Panc1 (cell line): ENCODE measurements around the gene CNOT11. TPM values are rescaled to one million over a fixed set of nuclear protein-coding genes. Genes with fewer than 3 reads are reported as not detected.

ENCODE experiments used
- ATAC-seq: fragments of 200-7000 bp; cut with Tn5 transposase; 2 replicates; pipeline ENCODE4 v1.9.1; 2020; ENCODE audit warnings: mild to moderate bottlenecking, moderate library complexity
- BruUV-seq: library from RNA; stranded (reverse); fragments of 400-500 nt; replicated peaks from 2 replicates; lab custom pipeline; 2021; lab: Mats Ljungman, UMichigan
- CTCF ChIA-PET: fragments of 300-600 bp; sonication (Branson Sonifier 250); formaldehyde crosslinking; loops from one replicate; lab custom pipeline; 2022; ENCODE audit warnings: antibody characterized with exemption; lab: Charles Lee
- POLR2A ChIA-PET: fragments of 300-600 bp; sonication (Branson Sonifier 250); formaldehyde crosslinking; loops from one replicate; lab custom pipeline; 2022; ENCODE audit warnings: antibody characterized with exemption; lab: Charles Lee
- DNase-seq: peaks from one replicate; pipeline ENCODE4 v3.0.0-alpha.2; 2010; ENCODE audit warnings: low read depth, low spot score
- H3K27ac ChIP-seq: 2 replicates; pipeline ENCODE4 v1.5.1; 2011; ENCODE audit warnings: mild to moderate bottlenecking, low read length, inconsistent platforms
- H3K27me3 ChIP-seq: fragments of 200-500 bp; sonication (Bioruptor generic); 2 replicates; pipeline ENCODE4 v1.6.0; 2014; ENCODE audit warnings: low read length, inconsistent platforms; ENCODE audit not compliant: control insufficient read depth, insufficient read depth
- H3K36me3 ChIP-seq: fragments of 200-500 bp; sonication (Bioruptor generic); 2 replicates; pipeline ENCODE4 v1.5.1; 2014; ENCODE audit warnings: inconsistent platforms, mild to moderate bottlenecking, low read length, moderate library complexity; ENCODE audit not compliant: control insufficient read depth, insufficient read depth
- H3K4me1 ChIP-seq: 2 replicates; pipeline ENCODE4 v1.5.1; 2011; ENCODE audit warnings: inconsistent platforms, mild to moderate bottlenecking, low read length, moderate library complexity; ENCODE audit not compliant: control insufficient read depth, insufficient read depth
- H3K4me3 ChIP-seq, 2 experiments: 2 replicates each; pipeline ENCODE4 v1.5.1; 2011 to 2012; ENCODE audit warnings: low read depth in 2 of 2, low read length in 2 of 2, mild to moderate bottlenecking in 2 of 2, inconsistent platforms in 1 of 2, moderate library complexity in 1 of 2
- H3K9me3 ChIP-seq: fragments of 200-500 bp; sonication (Bioruptor generic); 2 replicates; pipeline ENCODE4 v1.5.1; 2014; ENCODE audit warnings: low read depth, mild to moderate bottlenecking, inconsistent platforms, low read length, moderate library complexity; ENCODE audit not compliant: control insufficient read depth, insufficient read depth
- POLR2AphosphoS5 ChIP-seq: IDR thresholded peaks from 2 replicates; pipeline ENCODE4 v1.6.1; 2012; ENCODE audit warnings: mild to moderate bottlenecking, low read depth, low read length, moderate library complexity
- SIN3A ChIP-seq: IDR thresholded peaks from 2 replicates; pipeline ENCODE4 v1.6.1; 2012; ENCODE audit warnings: low read depth, mild to moderate bottlenecking, low read length, moderate library complexity, borderline replicate concordance; ENCODE audit not compliant: insufficient read depth
- TCF7L2 ChIP-seq: IDR thresholded peaks from 2 replicates; pipeline ENCODE4 v1.6.1; 2011; ENCODE audit warnings: mild to moderate bottlenecking, low read depth, low read length, inconsistent platforms
- in situ Hi-C: cut with HindIII; loops from 2 replicates; pipeline ENCODE4 v1.10.0; 2016; ENCODE audit warnings: low sequenced_read_pairs, low pct_unique_long_range_greater_than_20kb
- intact Hi-C: fragments of 100-400 bp; cut with micrococcal nuclease; formaldehyde crosslinking; loops from one replicate; pipeline ENCODE4 v1.10.0; 2022; ENCODE audit not compliant: unreplicated experiment
- total RNA-seq: library from RNA; stranded (reverse); gene quantifications from one replicate; pipeline ENCODE4 v1.2.1, GENCODE V29; 2021; ENCODE audit not compliant: unreplicated experiment
- TF ChIP-seq, protein P1 (sequence below): fragments of 450-650 bp; IDR thresholded peaks from 2 replicates; pipeline ENCODE4 v1.5.1; 2017; ENCODE audit warnings: mild to moderate bottlenecking
- TF ChIP-seq, protein P2 (sequence below), 2 experiments: IDR thresholded peaks; 2 replicates each; pipeline ENCODE4 v1.6.1; 2011 to 2012; ENCODE audit warnings: low read depth in 2 of 2, control low read depth in 1 of 2, low read length in 1 of 2, mild to moderate bottlenecking in 1 of 2, moderate library complexity in 1 of 2; ENCODE audit not compliant: insufficient read depth in 1 of 2

Gene CNOT11
- total RNA-seq, 1 experiment from 2014 or later = 58.3 TPM

DNA sequence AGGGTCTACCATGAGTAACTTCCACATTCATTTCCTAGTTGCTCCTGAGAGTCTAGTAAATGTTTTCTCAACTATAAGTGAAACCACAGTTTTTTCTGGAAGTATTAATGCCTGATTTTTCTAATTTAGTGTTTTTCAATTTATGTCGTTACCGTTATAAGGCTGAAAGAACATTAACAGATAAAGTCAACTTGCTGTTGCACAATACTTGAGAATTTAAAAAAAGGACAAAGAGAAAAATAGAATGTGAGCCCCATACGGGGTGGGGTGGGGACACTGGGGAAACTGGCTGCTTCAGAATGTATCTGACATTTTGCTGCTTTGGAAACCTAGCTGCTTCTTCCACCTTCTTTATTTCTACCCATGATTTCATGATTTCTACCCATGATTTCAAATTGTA lies 26.2 kb downstream of the CNOT11 start:
- intact Hi-C loops = no loop called here
- BruUV-seq = no TSS peak

DNA sequence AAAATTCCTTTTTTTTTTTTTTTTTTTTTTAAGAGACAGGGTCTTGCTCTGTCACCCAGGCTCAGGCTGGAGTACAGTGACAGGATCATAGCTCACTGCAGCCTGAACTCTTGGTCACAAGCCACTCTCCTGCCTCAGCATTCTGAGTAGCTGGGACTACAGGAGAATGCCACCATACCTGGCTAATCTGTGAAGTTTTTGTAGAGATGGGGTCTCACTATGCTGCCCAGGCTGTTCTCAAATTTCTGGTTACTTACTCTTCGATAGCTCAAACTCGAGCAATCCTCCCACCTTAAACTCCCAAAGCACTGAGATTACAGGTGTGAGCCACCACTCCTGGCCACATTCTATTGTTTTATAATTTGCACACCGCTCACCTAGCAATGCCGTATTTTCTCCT lies 28.8 kb downstream of the CNOT11 start:
- Histone ChIP-seq H3K4me3 (no peak overlapping the region), H3K4me1 (no peaks in the 10 kb centered on the region), H3K27ac (no peak overlapping the region), H3K36me3 (peaks cover 22% of the 10 kb centered on the region), H3K9me3 (no peaks in the 10 kb centered on the region), H3K27me3 (no peaks in the 10 kb centered on the region)
- TF ChIP-seq POLR2AphosphoS5 = no peak
- TF ChIP-seq, protein P1, sequence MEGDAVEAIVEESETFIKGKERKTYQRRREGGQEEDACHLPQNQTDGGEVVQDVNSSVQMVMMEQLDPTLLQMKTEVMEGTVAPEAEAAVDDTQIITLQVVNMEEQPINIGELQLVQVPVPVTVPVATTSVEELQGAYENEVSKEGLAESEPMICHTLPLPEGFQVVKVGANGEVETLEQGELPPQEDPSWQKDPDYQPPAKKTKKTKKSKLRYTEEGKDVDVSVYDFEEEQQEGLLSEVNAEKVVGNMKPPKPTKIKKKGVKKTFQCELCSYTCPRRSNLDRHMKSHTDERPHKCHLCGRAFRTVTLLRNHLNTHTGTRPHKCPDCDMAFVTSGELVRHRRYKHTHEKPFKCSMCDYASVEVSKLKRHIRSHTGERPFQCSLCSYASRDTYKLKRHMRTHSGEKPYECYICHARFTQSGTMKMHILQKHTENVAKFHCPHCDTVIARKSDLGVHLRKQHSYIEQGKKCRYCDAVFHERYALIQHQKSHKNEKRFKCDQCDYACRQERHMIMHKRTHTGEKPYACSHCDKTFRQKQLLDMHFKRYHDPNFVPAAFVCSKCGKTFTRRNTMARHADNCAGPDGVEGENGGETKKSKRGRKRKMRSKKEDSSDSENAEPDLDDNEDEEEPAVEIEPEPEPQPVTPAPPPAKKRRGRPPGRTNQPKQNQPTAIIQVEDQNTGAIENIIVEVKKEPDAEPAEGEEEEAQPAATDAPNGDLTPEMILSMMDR = no peak
- TF ChIP-seq, protein P2, sequence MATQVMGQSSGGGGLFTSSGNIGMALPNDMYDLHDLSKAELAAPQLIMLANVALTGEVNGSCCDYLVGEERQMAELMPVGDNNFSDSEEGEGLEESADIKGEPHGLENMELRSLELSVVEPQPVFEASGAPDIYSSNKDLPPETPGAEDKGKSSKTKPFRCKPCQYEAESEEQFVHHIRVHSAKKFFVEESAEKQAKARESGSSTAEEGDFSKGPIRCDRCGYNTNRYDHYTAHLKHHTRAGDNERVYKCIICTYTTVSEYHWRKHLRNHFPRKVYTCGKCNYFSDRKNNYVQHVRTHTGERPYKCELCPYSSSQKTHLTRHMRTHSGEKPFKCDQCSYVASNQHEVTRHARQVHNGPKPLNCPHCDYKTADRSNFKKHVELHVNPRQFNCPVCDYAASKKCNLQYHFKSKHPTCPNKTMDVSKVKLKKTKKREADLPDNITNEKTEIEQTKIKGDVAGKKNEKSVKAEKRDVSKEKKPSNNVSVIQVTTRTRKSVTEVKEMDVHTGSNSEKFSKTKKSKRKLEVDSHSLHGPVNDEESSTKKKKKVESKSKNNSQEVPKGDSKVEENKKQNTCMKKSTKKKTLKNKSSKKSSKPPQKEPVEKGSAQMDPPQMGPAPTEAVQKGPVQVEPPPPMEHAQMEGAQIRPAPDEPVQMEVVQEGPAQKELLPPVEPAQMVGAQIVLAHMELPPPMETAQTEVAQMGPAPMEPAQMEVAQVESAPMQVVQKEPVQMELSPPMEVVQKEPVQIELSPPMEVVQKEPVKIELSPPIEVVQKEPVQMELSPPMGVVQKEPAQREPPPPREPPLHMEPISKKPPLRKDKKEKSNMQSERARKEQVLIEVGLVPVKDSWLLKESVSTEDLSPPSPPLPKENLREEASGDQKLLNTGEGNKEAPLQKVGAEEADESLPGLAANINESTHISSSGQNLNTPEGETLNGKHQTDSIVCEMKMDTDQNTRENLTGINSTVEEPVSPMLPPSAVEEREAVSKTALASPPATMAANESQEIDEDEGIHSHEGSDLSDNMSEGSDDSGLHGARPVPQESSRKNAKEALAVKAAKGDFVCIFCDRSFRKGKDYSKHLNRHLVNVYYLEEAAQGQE (IDR thresholded peaks at IDR 0.05; ENCODE audit: insufficient read depth in 1 of 2, low read depth in 2 of 2, low read length in 1 of 2) = no peak
- TF ChIP-seq SIN3A = no peak
- no peak for TF ChIP-seq TCF7L2
- ATAC-seq = no peak
- ChIA-PET CTCF (no interaction called here), POLR2A (no interaction called here)
- in situ Hi-C loops (no loop called here), intact Hi-C loops (no loop called here)
- no TSS peak for BruUV-seq
- no peak for DNase-seq

More for the DNA sequence above, 26.2 kb downstream of the CNOT11 start:
- H3K4me1 ChIP-seq = no peaks in the 10 kb centered on the region
- H3K27me3 ChIP-seq = no peaks in the 10 kb centered on the region
- no peaks in the 10 kb centered on the region for H3K9me3 ChIP-seq
- TF ChIP-seq SIN3A (no peak), POLR2AphosphoS5 (no peak), TCF7L2 (no peak)
- TF ChIP-seq, protein P1 = no peak
- TF ChIP-seq, protein P2 (IDR thresholded peaks at IDR 0.05; ENCODE audit: insufficient read depth in 1 of 2, low read depth in 2 of 2, low read length in 1 of 2) = no peak
- DNase-seq = no peak
- CTCF ChIA-PET = no interaction called here
- H3K27ac ChIP-seq = no peak overlapping the region
- POLR2A ChIA-PET = no interaction called here
- no peak overlapping the region for H3K4me3 ChIP-seq
- in situ Hi-C loops = no loop called here
- peaks cover 15% of the 10 kb centered on the region for H3K36me3 ChIP-seq
- ATAC-seq = no peak
